Kidney tubule cell (primary cell): ENCODE measurements around the gene CX3CL1.
"Not testable (repeated sequence)": the region's sequence is repeated elsewhere in the genome, so short reads cannot be mapped to it uniquely, and the experiment has no call there.

Experiments used
- DNase-seq: peaks from one replicate; pipeline ENCODE4 v3.0.0-alpha.2; 2018; ENCODE audit warnings: low spot score

Gene CX3CL1

DNA sequence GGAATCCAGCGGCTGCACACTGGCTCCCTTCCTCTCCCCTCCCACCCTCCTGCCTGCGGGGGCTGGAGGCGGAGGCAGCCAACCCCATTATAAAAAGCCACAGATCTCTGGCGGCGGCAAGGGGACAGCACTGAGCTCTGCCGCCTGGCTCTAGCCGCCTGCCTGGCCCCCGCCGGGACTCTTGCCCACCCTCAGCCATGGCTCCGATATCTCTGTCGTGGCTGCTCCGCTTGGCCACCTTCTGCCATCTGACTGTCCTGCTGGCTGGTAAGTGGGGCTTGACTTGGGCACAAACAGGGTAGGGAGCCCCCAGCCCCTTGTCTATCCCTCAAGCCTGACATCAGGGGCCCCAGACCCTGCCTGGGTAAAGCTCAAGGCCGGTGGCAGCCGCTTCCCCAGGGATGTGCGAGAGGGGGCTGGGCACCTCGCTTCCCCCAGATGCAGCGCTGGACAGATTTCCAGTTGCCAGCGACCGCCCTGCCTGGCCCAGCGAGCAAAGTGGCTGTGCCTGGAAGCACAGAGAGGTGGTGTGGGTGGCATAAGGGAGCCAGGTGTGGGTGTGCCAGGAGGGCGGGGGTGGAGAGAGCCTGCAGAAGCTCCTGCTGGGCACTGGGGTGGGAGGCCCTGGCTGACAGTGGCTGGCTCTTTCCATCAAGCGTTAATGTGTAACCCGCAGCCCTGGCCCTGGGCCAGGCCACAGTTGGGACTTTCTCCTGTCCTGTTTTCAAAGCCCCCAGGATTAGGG lies at the start of gene CX3CL1:
Gene CX3CL1, plus strand, starts transcription at position 119 of the 745 bp plus-strand sequence. Its CDS starts 79 bp downstream, at position 198.
- peak; percentile 87 for DNase-seq

DNA sequence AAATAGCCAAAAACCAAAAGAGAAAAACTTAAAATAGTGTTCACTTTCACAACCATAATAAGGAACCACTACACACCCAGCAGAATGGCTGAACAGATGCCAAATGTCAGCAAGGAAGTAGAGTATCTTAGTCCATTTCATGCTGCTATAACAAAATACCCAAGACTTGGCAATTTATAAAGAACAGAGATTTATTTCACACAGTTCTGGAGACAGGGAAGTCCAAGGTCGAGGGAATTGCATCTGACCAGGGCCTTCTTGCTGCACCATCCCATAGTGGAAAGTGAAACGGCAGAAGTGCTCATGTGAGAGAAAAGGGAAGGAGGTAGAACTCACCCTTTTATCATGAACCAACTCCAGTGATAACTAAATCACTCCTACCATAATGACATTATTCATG lies 47.5 kb upstream of the CX3CL1 start:
- DNase-seq: no peak

DNA sequence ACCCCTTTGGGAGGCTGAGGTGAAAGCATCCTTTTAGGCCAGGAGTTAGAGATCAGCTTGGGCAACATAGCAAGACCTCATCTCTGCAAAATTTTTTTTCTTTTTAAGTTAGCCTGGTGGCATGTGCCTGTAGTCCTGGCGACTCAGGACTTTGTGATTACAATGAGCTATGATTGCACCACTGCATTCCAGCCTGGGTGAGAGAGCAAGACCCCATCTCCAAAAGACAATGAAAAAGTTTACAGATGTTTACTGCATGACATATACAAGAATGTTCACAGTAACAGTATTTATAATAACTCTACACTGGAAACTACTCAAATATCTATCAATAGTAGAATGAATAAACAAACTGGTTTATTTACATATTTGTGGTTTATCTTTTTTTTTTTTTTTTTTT lies 46.8 kb upstream of the CX3CL1 start:
- peak; percentile 28 for DNase-seq

DNA sequence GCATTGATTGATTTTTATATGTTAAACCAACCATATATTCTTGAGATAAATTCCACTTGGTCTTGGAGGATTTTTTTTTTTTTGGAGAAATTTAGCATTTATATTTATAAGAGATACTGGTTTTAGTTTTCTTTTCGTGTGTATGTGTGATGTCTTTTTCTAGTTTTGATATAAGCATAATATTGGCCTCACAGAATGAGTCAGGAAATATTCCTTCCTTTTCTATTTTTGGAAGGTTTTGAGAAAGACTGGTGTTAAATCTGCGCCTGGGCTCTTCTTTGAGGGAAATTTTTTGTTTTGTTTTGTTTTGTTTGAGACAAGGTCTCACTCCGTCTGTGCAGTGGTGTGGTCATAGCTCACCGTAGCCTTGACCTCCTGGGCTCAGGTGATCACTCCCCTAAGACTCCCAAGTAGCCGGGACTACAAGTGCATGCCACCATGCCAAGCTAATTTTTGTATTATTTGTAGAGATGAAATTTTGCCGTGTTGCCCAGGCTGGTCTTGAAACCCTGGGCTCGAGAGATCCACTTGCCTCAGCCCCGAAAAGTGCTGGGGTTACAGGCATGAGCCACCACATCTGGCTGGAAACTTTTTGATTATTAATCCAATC lies 42.5 kb upstream of the CX3CL1 start:
- no peak for DNase-seq

- no peak for DNase-seq
Measured at GRCh38 chr16:57331355-57331754, 40.9 kb upstream of the CX3CL1 start.

DNA sequence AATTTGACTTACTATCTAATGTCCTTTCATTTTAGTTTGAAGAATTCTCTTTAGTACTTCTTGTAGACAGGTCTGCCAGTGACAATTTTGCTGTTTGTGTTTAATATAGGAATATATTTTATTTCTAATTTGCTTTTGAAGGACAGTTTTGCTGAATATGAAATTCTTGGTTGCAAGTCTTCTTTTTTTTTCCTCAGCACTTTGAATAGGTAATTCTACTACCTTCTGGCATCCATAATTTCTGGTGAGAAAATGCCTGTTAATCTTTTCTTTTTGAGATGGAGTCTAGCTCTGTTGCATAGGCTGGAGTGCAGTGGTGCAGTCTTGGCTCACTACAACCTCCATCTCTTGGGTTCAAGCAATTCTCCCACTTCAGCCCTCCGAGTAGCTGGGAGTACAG lies 38.9 kb upstream of the CX3CL1 start:
- no peak for DNase-seq

- no peak for DNase-seq
Measured at GRCh38 chr16:57335366-57335765, 36.9 kb upstream of the CX3CL1 start.

- DNase-seq: no peak
Measured at GRCh38 chr16:57341062-57341440, 31.2 kb upstream of the CX3CL1 start.

DNA sequence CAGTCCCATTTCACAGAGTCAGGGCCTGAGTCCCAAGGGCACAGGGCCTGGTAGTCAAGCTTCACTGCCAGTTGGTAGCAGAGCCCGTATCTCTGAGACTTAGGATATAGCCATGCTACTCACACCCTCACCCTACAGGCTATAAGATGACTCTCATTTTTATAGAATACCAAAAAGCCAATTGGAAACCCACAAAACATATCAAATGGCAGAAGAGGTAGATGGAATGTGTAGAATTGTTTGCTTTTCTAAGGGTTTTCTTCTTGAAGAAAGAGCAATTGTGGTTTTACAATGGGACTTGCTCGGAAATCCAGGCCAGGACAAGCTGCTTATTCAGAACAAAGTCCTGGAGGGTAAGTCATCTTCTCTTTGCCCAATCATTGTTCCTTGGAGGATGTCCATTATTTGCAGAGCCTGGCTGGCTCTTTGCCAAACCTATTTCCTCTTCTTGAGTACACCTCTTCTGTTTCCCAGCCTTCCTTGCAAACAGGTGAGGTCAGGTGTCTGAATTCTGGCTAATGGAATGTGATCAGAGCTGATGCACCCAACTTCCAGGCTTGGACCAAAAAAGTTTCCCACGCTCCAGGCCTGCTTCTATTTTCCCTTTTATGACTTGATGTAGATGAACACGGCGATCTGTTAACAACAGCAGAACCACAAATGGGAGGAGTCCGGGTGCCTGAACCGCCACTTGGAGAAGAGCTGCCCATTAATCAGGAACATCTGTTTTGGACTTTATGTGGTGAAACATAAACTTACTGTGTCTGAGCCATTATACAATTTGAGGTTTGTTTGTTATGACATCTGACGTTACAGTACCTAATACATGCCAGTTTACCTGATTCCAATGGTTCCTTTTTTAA lies 30.6 kb upstream of the CX3CL1 start:
- peak; percentile 99 for DNase-seq

DNA sequence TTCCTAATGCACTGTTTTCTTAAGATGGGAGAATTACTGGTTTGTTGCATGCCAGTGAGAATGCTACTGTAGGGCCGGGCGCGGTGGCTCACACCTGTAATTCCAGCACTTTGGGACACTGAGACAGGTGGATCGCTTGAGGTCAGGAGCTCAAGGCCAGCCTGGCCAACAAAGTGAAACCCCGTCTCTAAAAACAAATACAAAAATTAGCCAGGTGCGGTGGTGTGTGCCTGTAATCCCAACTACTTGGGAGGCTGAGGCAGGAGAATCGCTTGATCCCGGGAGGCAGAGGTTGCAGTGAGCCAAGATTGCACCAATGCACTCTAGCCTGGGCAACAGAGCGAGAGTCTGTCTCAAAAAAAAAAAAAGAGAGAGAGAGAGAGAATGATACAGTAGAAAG lies 29.7 kb upstream of the CX3CL1 start:
- not testable (repeated sequence) for DNase-seq

DNA sequence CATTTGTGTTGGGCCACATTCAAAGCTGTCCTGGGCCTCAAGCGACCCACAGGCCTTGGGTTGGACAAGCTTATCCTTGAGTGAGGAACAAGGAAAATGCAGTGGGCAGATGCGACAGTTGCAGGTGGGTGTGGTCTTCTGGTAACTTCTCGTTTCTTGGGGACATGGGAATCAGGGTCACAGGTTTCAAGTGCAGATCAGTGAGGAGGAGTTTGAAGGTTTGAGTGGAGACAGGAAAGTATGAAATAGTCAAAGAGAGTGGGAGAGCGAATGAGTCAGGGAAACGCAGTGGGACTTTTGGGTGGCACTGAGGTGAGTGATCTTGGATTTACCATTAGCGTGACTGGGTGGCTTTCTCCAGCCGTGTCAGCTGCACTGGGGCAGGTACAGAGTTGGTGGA lies 29.1 kb upstream of the CX3CL1 start:
- DNase-seq: no peak

DNA sequence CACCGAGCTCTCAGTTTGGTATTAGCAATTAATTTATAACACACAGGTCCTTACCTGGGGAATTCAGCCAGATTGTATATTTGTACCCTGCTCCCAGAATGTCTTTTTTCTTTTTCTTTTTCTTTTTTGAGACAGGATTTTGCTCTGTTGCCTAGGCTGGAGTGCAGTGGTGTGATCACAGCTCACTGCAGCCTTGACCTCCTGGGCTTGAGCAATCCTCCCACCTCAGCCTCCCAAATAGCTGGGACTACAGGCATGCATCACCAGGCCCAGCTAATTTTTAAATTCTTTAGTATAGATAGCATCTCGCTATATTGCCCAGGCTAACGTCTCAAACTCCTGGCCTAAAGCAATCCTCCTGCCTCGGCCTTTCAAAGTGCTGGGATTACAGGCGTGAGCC lies 28.2 kb upstream of the CX3CL1 start:
- not testable (repeated sequence) for DNase-seq

DNA sequence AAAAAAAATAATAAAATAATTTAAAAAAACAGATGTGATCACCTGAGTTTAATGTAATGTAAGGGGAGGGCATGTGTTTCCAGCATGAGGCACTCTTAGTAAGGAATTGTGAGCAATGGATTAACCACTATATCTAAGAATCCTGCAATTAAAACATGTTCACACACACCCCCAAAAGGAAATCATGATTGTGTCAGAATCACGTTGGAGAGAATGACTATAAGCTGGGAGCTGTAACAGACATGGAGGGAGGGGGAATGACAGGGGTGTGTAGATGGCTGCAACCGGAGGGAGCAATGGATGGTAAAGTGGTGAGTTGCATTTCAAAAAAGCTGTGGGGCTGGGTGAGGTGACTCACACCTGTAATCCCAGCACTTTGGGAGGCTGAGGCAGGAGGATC lies 27.3 kb upstream of the CX3CL1 start:
- DNase-seq: no peak

DNA sequence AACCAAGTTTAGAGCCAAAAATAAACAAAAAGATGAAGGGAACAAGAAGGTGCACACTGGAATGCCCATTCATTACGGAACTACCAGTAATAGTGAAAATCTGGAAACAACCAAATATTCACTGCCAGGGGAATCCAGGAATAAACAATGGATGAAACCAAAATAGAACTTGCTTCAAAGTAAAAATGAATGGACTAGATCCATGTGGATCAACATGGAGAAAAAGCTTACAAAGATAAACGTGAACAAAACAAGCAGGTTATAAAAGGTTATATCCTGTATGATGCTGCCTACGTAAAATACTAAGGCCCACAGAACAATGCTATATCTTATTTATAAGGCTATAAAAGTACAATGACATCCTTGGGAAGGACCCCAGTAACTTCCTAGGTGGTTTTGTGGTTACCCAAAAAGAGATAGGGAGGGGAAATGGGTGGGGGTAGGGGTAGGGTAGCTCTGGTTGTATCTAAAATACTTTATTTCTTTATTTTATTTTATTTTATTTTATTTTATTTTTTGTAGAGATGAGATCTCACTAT lies 26.6 kb upstream of the CX3CL1 start:
- no peak for DNase-seq

GRCh38 chr16:57347858-57348257 lies 24.4 kb upstream of the CX3CL1 start:
- DNase-seq: no peak

DNA sequence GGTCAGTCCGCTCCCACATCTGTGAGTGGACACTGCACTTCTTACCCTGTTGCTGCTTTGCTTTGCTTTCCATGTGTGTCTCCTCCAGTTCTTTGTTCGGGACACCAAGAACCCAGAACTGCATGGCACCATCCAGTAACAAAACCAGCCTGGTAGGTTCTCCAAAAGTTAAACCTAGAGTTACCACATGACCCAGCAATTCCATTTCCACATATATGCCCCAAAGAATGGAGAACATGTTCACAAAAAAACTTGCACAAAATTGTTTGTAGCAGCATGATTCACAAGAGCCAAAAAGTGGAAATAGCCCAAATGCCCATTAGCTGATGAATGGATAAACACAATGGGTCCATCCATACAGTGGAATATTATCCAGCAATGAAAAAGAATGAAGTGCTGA lies 24.0 kb upstream of the CX3CL1 start:
- no peak for DNase-seq

DNA sequence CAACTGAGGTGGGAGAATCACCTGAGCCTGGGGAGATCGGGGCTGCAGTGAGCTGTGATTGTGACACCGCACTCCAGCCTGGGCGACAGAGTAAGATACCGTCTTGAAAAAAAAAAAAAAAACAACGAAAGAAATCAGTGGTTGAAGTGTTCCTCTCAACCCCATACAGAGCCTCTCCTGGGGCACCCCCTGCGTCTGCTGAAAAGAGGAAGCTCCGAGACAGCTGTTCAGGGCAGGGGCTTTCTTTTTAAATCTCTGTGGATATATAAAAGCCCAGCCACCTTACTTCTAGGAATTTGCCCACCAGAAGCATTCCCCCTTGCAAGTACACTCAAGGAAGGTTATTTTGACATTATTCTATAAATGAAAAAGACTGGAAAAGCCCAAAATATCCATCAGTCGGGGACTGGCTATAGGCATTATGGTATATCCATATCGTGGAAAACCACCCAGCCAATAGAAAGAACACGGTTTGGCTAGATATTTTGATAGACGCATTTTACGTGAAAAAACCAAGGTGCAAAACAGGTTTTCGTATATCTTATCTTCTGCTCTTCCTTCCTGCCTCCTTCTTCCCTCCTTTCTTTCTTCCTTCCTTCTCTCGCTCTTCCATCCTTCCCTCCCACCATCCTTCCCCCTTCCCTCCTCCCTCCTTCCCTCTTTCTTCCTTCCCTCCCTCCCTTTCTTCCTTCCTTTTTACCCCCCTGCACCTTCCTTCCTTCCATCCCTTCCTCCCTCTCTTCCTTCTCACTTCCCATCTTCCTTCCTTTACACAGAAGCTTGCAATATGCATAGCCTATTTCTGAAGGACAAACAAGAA lies 22.9 kb upstream of the CX3CL1 start:
- no peak for DNase-seq

DNA sequence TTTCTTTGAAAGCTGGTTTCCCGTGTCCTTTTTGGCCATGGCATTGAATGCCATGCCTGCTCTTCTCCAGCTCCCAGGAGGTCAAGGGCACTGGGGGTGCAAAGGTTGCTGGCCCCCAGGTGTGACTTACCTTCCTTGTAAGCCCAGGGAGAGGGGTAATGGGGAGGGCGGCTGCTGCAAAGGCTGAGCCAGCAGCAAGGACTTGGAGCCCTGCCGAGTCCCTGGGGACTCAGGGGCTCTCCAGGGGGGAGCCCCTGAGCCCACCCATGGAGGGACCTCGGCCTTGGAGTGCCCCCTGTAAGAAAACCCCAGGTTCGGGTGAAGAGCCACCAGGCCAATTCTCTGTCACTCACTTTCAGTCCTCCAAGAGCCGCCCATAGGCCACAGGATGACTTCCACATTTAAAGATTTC lies 19.6 kb upstream of the CX3CL1 start:
- DNase-seq: no peak

DNA sequence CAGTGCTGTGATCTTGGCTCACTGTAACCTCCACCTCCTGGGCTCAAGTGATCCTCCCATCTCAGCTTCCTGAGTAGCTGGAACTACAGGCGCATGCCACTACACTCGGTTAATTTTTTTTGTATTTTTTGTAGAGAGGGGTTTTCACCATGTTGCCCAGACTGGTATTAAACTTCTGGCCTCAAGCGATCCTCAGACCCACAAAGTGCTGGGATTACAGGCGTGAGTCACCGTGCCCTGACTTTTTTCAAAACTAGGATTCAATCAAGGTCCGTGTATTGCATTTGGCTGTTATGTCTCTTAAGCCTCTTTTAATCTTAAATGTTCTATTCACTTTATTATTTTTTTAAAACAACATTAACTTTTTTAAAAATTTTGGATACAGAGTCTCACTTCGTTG lies 18.0 kb upstream of the CX3CL1 start:
- DNase-seq: no peak

DNA sequence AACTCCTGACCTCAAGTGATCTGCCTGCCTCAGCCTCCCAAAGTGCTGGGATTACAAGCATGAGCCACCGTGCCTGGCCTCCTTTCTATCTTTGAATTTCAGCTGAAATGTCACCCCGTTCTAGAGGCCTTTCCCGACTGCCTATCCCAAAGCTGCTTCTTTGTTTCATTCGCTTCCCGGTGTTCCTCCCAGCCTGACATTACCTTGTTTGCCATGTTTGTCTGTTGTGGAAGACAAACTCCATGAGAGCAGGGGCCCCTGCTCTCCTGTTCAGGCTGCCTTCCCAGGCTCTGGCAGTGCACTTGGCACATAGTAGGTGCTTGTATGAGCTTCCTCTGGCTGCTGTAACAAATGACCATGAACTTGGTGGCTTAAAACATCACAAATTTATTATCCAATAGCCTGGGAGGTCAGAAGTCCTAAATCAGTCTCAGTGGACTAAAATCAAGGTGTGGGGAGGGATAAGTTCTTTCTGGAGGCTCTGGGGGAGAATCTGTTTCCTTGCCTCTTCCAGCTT lies 16.3 kb upstream of the CX3CL1 start:
- no peak for DNase-seq

GRCh38 chr16:57356547-57356946 lies 15.7 kb upstream of the CX3CL1 start:
- no peak for DNase-seq
